Liver (tissue), 9 donors: ENCODE data around the gene SHFL. TPM values are rescaled to one million over a fixed set of nuclear protein-coding genes. Genes with fewer than 3 reads are reported as not detected.

ENCODE experiments used
- DNase-seq: peaks from one replicate; pipeline ENCODE4 v3.0.0-alpha.2; 2017; ENCODE audit warnings: low spot score
- H3K27ac ChIP-seq, 2 donors: one replicate each; pipeline ENCODE4 v1.7.0; 2013; ENCODE audit warnings: inconsistent platforms in 2 of 2, low read length in 2 of 2, control low read depth in 1 of 2, low read depth in 1 of 2, mild to moderate bottlenecking in 1 of 2
- H3K27me3 ChIP-seq, 4 donors: one replicate each; pipeline versions ENCODE4 v1.6.1 to v1.7.0; 2013; ENCODE audit warnings: low read length in 3 of 4, inconsistent platforms in 1 of 4, mild to moderate bottlenecking in 1 of 4, moderate library complexity in 1 of 4; ENCODE audit not compliant: control insufficient read depth in 4 of 4, insufficient read depth in 4 of 4
- H3K36me3 ChIP-seq, 4 donors: one replicate each; pipeline versions ENCODE4 v1.6.1 to v1.7.0; 2013; ENCODE audit warnings: low read length in 3 of 4, mild to moderate bottlenecking in 3 of 4, low read depth in 1 of 4, moderate library complexity in 1 of 4; ENCODE audit not compliant: control insufficient read depth in 4 of 4, insufficient read depth in 3 of 4
- H3K4me1 ChIP-seq, 4 donors: one replicate each; pipeline versions ENCODE4 v1.6.1 to v1.7.0; 2013; ENCODE audit warnings: low read length in 3 of 4, mild to moderate bottlenecking in 3 of 4, moderate library complexity in 1 of 4; ENCODE audit not compliant: control insufficient read depth in 4 of 4, insufficient read depth in 4 of 4
- H3K4me3 ChIP-seq, 3 donors: one replicate each; pipeline versions ENCODE4 v1.6.1 to v1.7.0; 2013; ENCODE audit warnings: low read length in 3 of 3, control low read depth in 1 of 3, low read depth in 1 of 3, mild to moderate bottlenecking in 1 of 3
- H3K9ac ChIP-seq, 2 donors: one replicate each; pipeline ENCODE4 v1.7.0; 2013; ENCODE audit warnings: low read length in 2 of 2, mild to moderate bottlenecking in 2 of 2, moderate library complexity in 2 of 2, control low read depth in 1 of 2, low read depth in 1 of 2
- H3K9me3 ChIP-seq, 4 donors: one replicate each; pipeline versions ENCODE4 v1.6.1 to v1.7.0; 2013; ENCODE audit warnings: low read length in 3 of 4; ENCODE audit not compliant: control insufficient read depth in 4 of 4
- ATF3 ChIP-seq: IDR thresholded peaks from 2 replicates; pipeline ENCODE4 v1.6.1; 2016; ENCODE audit warnings: antibody characterized with exemption
- CTCF ChIP-seq: fragments of 150-350 bp; IDR thresholded peaks from 2 replicates; pipeline ENCODE4 v1.5.1; 2017; ENCODE audit warnings: improper control_type of control experiment, low read depth, low read length; ENCODE audit not compliant: missing input control
- EGR1 ChIP-seq, 2 donors: IDR thresholded peaks; 2 replicates each; pipeline ENCODE4 v1.6.1; 2016 to 2018; ENCODE audit warnings: antibody characterized with exemption in 2 of 2, low read depth in 2 of 2
- FOXA1 ChIP-seq: IDR thresholded peaks from 2 replicates; pipeline ENCODE4 v1.6.1; 2016; ENCODE audit warnings: antibody characterized with exemption
- FOXA2 ChIP-seq: IDR thresholded peaks from 2 replicates; pipeline ENCODE4 v1.6.1; 2016; ENCODE audit warnings: antibody characterized with exemption
- GABPA ChIP-seq, 2 donors: IDR thresholded peaks in 1 of 2; conservative IDR thresholded peaks in 1 of 2; 2 replicates each; pipeline ENCODE4 v1.6.1; 2016; ENCODE audit warnings: antibody characterized with exemption in 2 of 2, mild to moderate bottlenecking in 1 of 2, moderate library complexity in 1 of 2
- HNF4A ChIP-seq, 2 donors: conservative IDR thresholded peaks; 2 replicates each; pipeline ENCODE4 v1.6.1; 2016; ENCODE audit warnings: antibody characterized with exemption in 2 of 2, mild to moderate bottlenecking in 2 of 2
- HNF4G ChIP-seq: IDR thresholded peaks from 2 replicates; pipeline ENCODE4 v1.6.1; 2016; ENCODE audit warnings: antibody characterized with exemption
- JUND ChIP-seq, 2 donors: IDR thresholded peaks; 2 replicates each; pipeline ENCODE4 v1.6.1; 2016; ENCODE audit warnings: antibody characterized with exemption in 2 of 2
- MAX ChIP-seq: IDR thresholded peaks from 2 replicates; pipeline ENCODE4 v1.6.1; 2016; ENCODE audit warnings: antibody characterized with exemption
- NR2F2 ChIP-seq: IDR thresholded peaks from 2 replicates; pipeline ENCODE4 v1.6.1; 2016; ENCODE audit warnings: antibody characterized with exemption
- RAD21 ChIP-seq, 2 donors: IDR thresholded peaks; 2 replicates each; pipeline ENCODE4 v1.6.1; 2016; ENCODE audit warnings: antibody characterized with exemption in 2 of 2, mild to moderate bottlenecking in 2 of 2
- REST ChIP-seq: IDR thresholded peaks from 2 replicates; pipeline ENCODE4 v1.6.1; 2016; ENCODE audit warnings: antibody characterized with exemption, mild to moderate bottlenecking
- RXRA ChIP-seq, 2 donors: IDR thresholded peaks; 2 replicates each; pipeline ENCODE4 v1.6.1; 2017 to 2018; ENCODE audit warnings: antibody characterized with exemption in 2 of 2, mild to moderate bottlenecking in 1 of 2
- SP1 ChIP-seq: IDR thresholded peaks from 2 replicates; pipeline ENCODE4 v1.6.1; 2018; ENCODE audit warnings: antibody characterized with exemption, mild to moderate bottlenecking
- TAF1 ChIP-seq: conservative IDR thresholded peaks from 2 replicates; pipeline ENCODE4 v1.6.1; 2016; ENCODE audit warnings: antibody characterized with exemption, mild to moderate bottlenecking
- YY1 ChIP-seq: IDR thresholded peaks from 2 replicates; pipeline ENCODE4 v1.6.1; 2016; ENCODE audit warnings: antibody characterized with exemption, mild to moderate bottlenecking
- ZBTB33 ChIP-seq: IDR thresholded peaks from 2 replicates; pipeline ENCODE4 v1.6.1; 2016; ENCODE audit warnings: antibody characterized with exemption
- WGBS: extraction: QIAGEN DNeasy Blood & Tissue Kit; methylation state at CpG from one replicate; pipeline ENCODE4 v1.1.7; 2013; 5-methylcytosine and 5-hydroxymethylcytosine counted together
- polyA plus RNA-seq, 2 donors: library from polyadenylated mRNA; stranded (reverse) in 1 of 2; unstranded in 1 of 2; fragments of 200-250 nt in 1 of 2; fragments of >200 nt in 1 of 2; fragmentation: Nextera tagmentation in 1 of 2; extraction: Ambion mirVana in 1 of 2; gene quantifications; one replicate each; pipeline versions ENCODE4 v1.2.1 to v1.2.3, GENCODE V29; 2013 to 2015
- total RNA-seq, 2 donors: library from RNA; depleted of rRNA; stranded (reverse); fragments of >200 nt; gene quantifications; one replicate each; pipeline ENCODE4 v1.2.3, GENCODE V29; 2014
- donor health status: healthy.
- donor health status: healthy.
- donor health status: healthy.
- donor health status: healthy.
- donor health status: healthy.

The SHFL gene
- total and polyA plus RNA-seq, 4 donors = 13.1 to 104 (median 84.7) TPM

GRCh38 chr19:10088949-10089554, 2.9 kb downstream of the SHFL start:
- H3K36me3 ChIP-seq = peaks cover 14 to 33% (median 25%) of the 10 kb centered on the region in 4 donors
- no peaks in the 10 kb centered on the region for H3K9me3 ChIP-seq

More at GRCh38 chr19:10088949-10089554, 2.9 kb downstream of the SHFL start:
- DNase-seq = no peak
- H3K27ac ChIP-seq = peak overlapping the region; percentile 51 to 82
- WGBS = 93% methylated on average over 6 of the region's 6 CpGs
- H3K27me3 ChIP-seq = no peaks in the 10 kb centered on the region
- H3K4me1 ChIP-seq = peaks cover 16 to 64% (median 45%) of the 10 kb centered on the region in 4 donors
- no peak for TF ChIP-seq TAF1
- no peak for TF ChIP-seq SP1
- TF ChIP-seq ZBTB33 = no peak
- TF ChIP-seq EGR1 (IDR thresholded peaks at IDR 0.05; ENCODE audit: low read depth in 2 of 2) = no peak
- no peak for TF ChIP-seq CTCF
- TF ChIP-seq RXRA (IDR thresholded peaks at IDR 0.05) = no peak
- no peak for TF ChIP-seq YY1
- TF ChIP-seq MAX = no peak
- TF ChIP-seq ATF3 = no peak
- TF ChIP-seq FOXA2 = no peak
- no peak for TF ChIP-seq REST
- no peak for TF ChIP-seq NR2F2
- TF ChIP-seq JUND (IDR thresholded peaks at IDR 0.05) = no peak
- TF ChIP-seq FOXA1 = no peak
- TF ChIP-seq HNF4G = no peak
- no peak for TF ChIP-seq HNF4A (conservative IDR thresholded peaks at IDR 0.05)
- TF ChIP-seq GABPA (IDR thresholded peaks at IDR 0.05 in 1 of 2, conservative IDR thresholded peaks at IDR 0.05 in 1 of 2) = no peak
- no peak for TF ChIP-seq RAD21 (IDR thresholded peaks at IDR 0.05)
- H3K9ac ChIP-seq = no peak overlapping the region
- peak overlapping the region in 1 of 3 donors; percentile 4 for H3K4me3 ChIP-seq
